GM13976 (cell line): Measurements from ENCODE around the gene TBX4.

Experiments
- DNase-seq: peaks from one replicate; pipeline ENCODE4 v3.0.0; 2012; ENCODE audit warnings: low spot score
- CTCF ChIP-seq: IDR thresholded peaks from 2 replicates; pipeline ENCODE4 v1.5.1; 2012; ENCODE audit warnings: borderline replicate concordance, mild to moderate bottlenecking; ENCODE audit not compliant: insufficient read depth; ENCODE audit errors: extremely low read depth, missing control alignments, control extremely low read depth
- in situ Hi-C: fragments of 300-500 bp; cut with MboI; formaldehyde crosslinking; loops from one replicate; pipeline ENCODE4 v1.12.0; 2022; ENCODE audit warnings: low sequenced_read_pairs, mixed read lengths, inconsistent platforms; ENCODE audit not compliant: unreplicated experiment

The TBX4 gene

DNA sequence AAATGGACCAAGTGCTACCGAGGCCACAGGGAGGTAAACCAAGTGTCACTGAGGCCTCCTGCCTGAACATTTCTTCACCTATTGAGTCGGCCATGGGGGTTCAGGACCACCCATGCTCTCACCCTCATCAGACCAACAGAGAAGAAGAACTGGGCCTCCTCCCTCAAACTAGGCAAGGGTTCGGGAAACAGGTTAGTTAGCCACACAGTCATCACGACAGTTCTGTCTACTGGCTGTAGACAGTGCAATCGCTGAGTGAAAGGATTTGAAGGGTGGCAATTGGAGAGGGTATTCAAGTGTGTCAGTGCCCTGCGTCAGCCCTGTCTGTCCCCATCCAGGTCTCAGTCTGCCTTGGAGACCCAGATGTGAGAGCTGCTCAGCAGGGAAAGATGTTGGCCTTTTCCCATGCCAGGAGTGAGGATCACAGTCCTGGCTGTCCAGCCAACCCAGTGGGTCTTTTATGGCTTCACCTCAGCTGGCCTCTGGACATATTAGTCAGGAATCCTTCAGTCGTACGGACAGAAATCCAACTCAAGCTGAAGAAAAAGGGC lies 32.7 kb upstream of the TBX4 start:
- TF ChIP-seq CTCF, result no peak
- no peak for DNase-seq
- in situ Hi-C loops, result loop anchor here (10.0 to 25.0 kb wide), 2 partner anchors 135 to 418 kb away; no protein-coding TSS in a partner anchor

DNA sequence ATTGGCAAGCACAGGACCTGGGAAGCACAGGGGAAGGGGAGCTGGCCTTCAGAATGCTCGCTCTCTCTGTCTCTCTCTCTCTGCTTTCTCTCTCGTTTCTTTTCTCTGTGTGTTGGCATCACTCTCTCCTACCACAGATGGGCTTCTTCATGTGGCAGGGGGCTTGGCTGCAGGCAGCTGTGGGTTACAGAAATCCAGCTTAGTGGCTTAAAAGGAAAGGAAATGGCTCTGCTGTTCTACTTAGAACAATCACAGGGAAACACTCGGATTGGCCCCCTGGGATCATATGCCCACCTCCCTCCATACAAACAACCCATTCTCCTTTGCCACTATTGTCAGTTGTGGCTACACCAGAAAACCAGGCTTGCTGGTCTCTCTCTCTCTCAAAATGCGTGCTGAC lies 32.2 kb upstream of the TBX4 start:
- no peak for TF ChIP-seq CTCF
- DNase-seq, result no peak
- in situ Hi-C loops, result loop anchor here (10.0 to 25.0 kb wide), 2 partner anchors 135 to 417 kb away; no protein-coding TSS in a partner anchor

DNA sequence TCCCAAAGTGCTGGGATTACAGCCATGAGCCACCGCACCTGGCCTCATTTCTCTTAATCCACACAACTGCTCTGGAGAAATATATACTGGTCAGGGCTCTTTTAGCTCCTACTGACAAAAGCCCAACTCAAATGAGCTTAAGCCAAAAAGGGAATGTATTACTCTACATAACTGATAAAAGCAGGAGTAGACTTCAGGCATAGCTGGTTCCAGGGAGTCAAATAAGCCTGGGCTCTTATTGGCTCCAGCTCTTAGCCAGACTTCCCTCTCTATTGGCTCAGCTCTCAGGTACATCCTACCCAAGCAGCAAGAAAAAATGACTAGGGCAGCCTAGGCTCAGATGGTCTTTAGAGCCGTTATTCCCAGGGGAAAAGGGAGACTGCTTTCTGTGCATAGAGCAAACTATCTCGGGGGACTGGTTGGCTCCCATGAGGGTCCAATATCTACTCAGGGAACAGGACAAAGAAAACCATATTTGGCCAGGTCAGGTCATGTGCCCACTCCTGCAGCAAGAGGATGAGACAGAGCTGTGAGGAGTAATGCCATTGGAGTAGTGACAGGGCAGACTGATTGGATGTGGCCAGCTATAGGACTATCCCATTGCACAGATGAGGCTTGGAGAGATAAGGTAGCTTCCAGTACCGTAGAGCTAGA lies 31.4 kb upstream of the TBX4 start:
- DNase-seq, result no peak
- in situ Hi-C loops, result loop anchor here (10.0 to 25.0 kb wide), 2 partner anchors 134 to 416 kb away; no protein-coding TSS in a partner anchor
- TF ChIP-seq CTCF, result no peak

DNA sequence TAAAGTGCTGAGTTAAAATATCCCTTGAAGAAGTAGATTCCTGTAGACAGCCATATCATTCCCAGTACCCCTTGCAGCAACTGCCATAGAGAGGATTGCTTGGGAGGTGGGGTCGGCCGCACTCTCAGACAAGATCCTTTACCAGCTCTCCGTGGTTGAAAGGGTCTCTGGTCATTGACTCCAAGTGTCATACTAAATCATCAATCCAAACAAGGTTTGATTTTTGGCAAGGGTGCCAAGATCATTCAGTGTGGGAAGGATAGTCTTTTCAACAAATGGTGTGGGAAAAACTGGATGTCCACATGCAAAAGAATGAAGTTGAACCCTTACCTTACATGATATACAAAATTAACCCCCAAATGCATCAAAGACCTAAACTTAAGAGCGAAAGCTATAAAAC lies 30.8 kb upstream of the TBX4 start:
- no peak for DNase-seq
- TF ChIP-seq CTCF, result no peak
- in situ Hi-C loops, result loop anchor here (10.0 to 25.0 kb wide), 2 partner anchors 133 to 416 kb away; no protein-coding TSS in a partner anchor

DNA sequence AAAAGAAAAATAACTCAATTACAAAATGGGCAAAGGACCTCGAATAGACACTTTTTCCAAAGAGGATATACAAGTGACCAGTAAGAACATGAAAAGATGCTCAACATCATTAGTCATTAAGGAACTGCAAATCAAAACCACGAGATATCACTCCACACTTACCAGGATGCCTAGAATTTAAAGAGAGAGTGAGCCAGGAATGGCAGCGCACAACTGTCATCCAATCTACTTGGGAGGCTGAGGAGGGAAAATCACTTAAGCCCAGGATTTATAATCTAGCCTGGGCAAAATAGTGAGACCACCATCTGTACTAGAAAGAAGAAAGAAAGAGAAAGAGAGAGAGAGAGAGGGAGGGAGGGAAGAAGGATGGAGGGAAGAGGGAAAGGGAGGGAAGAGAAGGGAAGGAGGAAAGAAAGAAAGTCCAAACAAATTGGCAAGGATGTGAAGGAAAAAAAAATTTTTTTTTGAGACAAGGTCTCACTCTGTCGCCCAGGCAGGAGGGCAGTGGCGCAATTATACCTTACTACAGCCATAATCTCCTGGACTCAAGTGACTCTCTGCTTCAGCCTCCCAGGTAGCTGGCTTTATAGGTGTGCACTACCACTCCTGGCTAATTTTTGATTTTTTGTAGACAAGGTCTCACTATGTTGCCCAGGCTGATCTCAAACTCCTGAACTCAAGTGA lies 30.0 kb upstream of the TBX4 start:
- no peak for DNase-seq
- in situ Hi-C loops, result loop anchor here (10.0 to 25.0 kb wide), 2 partner anchors 133 to 415 kb away; no protein-coding TSS in a partner anchor
- TF ChIP-seq CTCF, result no peak

- in situ Hi-C loops, result loop anchor here (10.0 to 25.0 kb wide), 2 partner anchors 132 to 414 kb away; no protein-coding TSS in a partner anchor
- no peak for TF ChIP-seq CTCF
- DNase-seq, result no peak
These were observed 29.4 kb upstream of the TBX4 start for GRCh38 chr17:61422869-61423268.
